GM23338 (cell line): Measurements from ENCODE around the gene PTGIS. TPM values are rescaled to one million over a fixed set of nuclear protein-coding genes. Genes with fewer than 3 reads are reported as not detected.

Experiments
- ATAC-seq: fragments of 200-7000 bp; cut with Tn5 transposase; 3 replicates; pipeline ENCODE4 v1.9.1; 2020
- DNase-seq: peaks from one replicate; pipeline ENCODE4 v3.0.0-alpha.2; 2015; ENCODE audit warnings: low spot score
- H2AFZ ChIP-seq: fragments of 200-600 bp; sonication (generic); 2 replicates; pipeline ENCODE4 v1.8.0; 2016; ENCODE audit warnings: antibody characterized with exemption, mild to moderate bottlenecking, moderate library complexity
- H3F3A ChIP-seq: fragments of 200-600 bp; sonication (generic); replicated peaks from 2 replicates; pipeline ENCODE4 v1.8.0; 2017; ENCODE audit warnings: antibody characterized with exemption, mixed run types, low read depth
- H3K27ac ChIP-seq: fragments of 200-600 bp; sonication (generic); 2 replicates; pipeline ENCODE4 v1.6.1; 2016; ENCODE audit warnings: low read depth
- H3K27me3 ChIP-seq: fragments of 200-600 bp; sonication (generic); 2 replicates; pipeline ENCODE4 v1.8.0; 2016; ENCODE audit warnings: mild to moderate bottlenecking, mixed run types, moderate library complexity; ENCODE audit not compliant: insufficient read depth
- H3K36me3 ChIP-seq: fragments of 200-600 bp; sonication (generic); 2 replicates; pipeline ENCODE4 v1.8.0; 2016; ENCODE audit warnings: mild to moderate bottlenecking; ENCODE audit not compliant: insufficient read depth
- H3K4me1 ChIP-seq: fragments of 200-600 bp; sonication (generic); 2 replicates; pipeline ENCODE4 v1.8.0; 2016; ENCODE audit warnings: mild to moderate bottlenecking, moderate library complexity; ENCODE audit not compliant: insufficient read depth
- H3K4me2 ChIP-seq: fragments of 200-600 bp; sonication (generic); 2 replicates; pipeline ENCODE4 v1.7.1; 2017; ENCODE audit warnings: mixed run types
- H3K4me3 ChIP-seq: fragments of 200-600 bp; sonication (generic); 2 replicates; pipeline ENCODE4 v1.6.1; 2016; ENCODE audit warnings: mixed run types
- H3K79me2 ChIP-seq: fragments of 200-600 bp; sonication (generic); replicated peaks from 2 replicates; pipeline ENCODE4 v1.8.0; 2017; ENCODE audit warnings: mild to moderate bottlenecking; ENCODE audit not compliant: insufficient read depth
- H3K9me2 ChIP-seq: fragments of 200-600 bp; sonication (generic); 2 replicates; pipeline ENCODE4 v1.8.0; 2017; ENCODE audit not compliant: insufficient read depth
- H4K20me1 ChIP-seq: fragments of 200-600 bp; sonication (generic); replicated peaks from 2 replicates; pipeline ENCODE4 v1.8.0; 2017; ENCODE audit warnings: mild to moderate bottlenecking; ENCODE audit not compliant: insufficient read depth
- H3K27ac Mint-ChIP-seq: 2 replicates; pipeline ENCODE4 v1.8.0; 2020; ENCODE audit warnings: inconsistent platforms, mild to moderate bottlenecking, moderate library complexity, mixed read lengths
- H3K27me3 Mint-ChIP-seq: 3 replicates; pipeline ENCODE4 v1.8.0; 2022; ENCODE audit warnings: low read depth, mild to moderate bottlenecking, moderate library complexity, mixed read lengths, inconsistent platforms; ENCODE audit not compliant: insufficient read depth, poor library complexity
- H3K36me3 Mint-ChIP-seq: 3 replicates; pipeline ENCODE4 v1.8.0; 2021; ENCODE audit warnings: low read depth, mild to moderate bottlenecking, inconsistent platforms, moderate library complexity, mixed read lengths
- H3K4me1 Mint-ChIP-seq: 3 replicates; pipeline ENCODE4 v1.8.0; 2020; ENCODE audit warnings: mild to moderate bottlenecking, inconsistent platforms, mixed read lengths
- H3K4me3 Mint-ChIP-seq: 3 replicates; pipeline ENCODE4 v1.8.0; 2021; ENCODE audit warnings: moderate library complexity, mild to moderate bottlenecking, inconsistent platforms, mixed read lengths
- H3K9me3 Mint-ChIP-seq: 3 replicates; pipeline ENCODE4 v1.8.0; 2020; ENCODE audit warnings: moderate library complexity, mild to moderate bottlenecking, inconsistent platforms, mixed read lengths
- CREB1 ChIP-seq: fragments of 250-450 bp; sonication (Bioruptor Pico); IDR thresholded peaks from 2 replicates; pipeline ENCODE4 v1.5.0; 2020; ENCODE audit warnings: low read depth, mild to moderate bottlenecking, moderate library complexity
- EZH2 ChIP-seq: fragments of 200-600 bp; sonication (generic); IDR thresholded peaks from one replicate; pipeline ENCODE4 v1.8.0; 2017; ENCODE audit warnings: antibody characterized with exemption, mild to moderate bottlenecking, low read depth; ENCODE audit not compliant: unreplicated experiment
- EZH2phosphoT487 ChIP-seq: fragments of 200-600 bp; sonication (generic); IDR thresholded peaks from one replicate; pipeline ENCODE4 v1.8.1; 2018; ENCODE audit warnings: antibody characterized with exemption; ENCODE audit not compliant: unreplicated experiment
- JUNB ChIP-seq: IDR thresholded peaks from one replicate; pipeline ENCODE4 v1.6.1; 2016; ENCODE audit warnings: antibody characterized with exemption; ENCODE audit not compliant: unreplicated experiment
- NANOG ChIP-seq: IDR thresholded peaks from 2 replicates; pipeline ENCODE4 v1.6.1; 2016; ENCODE audit warnings: antibody characterized with exemption, borderline replicate concordance
- POLR2AphosphoS5 ChIP-seq: IDR thresholded peaks from 2 replicates; pipeline ENCODE4 v1.6.1; 2016; ENCODE audit warnings: antibody characterized with exemption, low read depth
- STAT1 ChIP-seq: IDR thresholded peaks from one replicate; pipeline ENCODE4 v1.6.1; 2016; ENCODE audit warnings: antibody characterized with exemption; ENCODE audit not compliant: unreplicated experiment
- ZNF114 ChIP-seq: fragments of 250-450 bp; sonication (Bioruptor Pico); IDR thresholded peaks from 2 replicates; pipeline ENCODE4 v1.5.0; 2020; ENCODE audit warnings: mild to moderate bottlenecking, moderate library complexity
- ZNF331 ChIP-seq: fragments of 250-450 bp; sonication (Bioruptor Pico); IDR thresholded peaks from 2 replicates; pipeline ENCODE4 v1.5.0; 2020; ENCODE audit warnings: low read depth, mild to moderate bottlenecking, moderate library complexity
- polyA plus RNA-seq: library from polyadenylated mRNA; unstranded; fragments of >200 nt; fragmentation: Nextera tagmentation; extraction: Ambion mirVana; gene quantifications from 2 replicates; pipeline ENCODE4 v1.2.1, GENCODE V29; 2016
- total RNA-seq: library from RNA; depleted of rRNA; stranded (reverse); fragments of >200 nt; shearing (Covaris generic); gene quantifications from 2 replicates; pipeline ENCODE4 v1.2.3, GENCODE V29; 2014
- TF ChIP-seq, protein P1 (sequence below): fragments of 250-450 bp; sonication (Bioruptor Pico); IDR thresholded peaks from 2 replicates; pipeline ENCODE4 v1.5.0; 2020; ENCODE audit warnings: mild to moderate bottlenecking, moderate library complexity
- TF ChIP-seq, protein P2 (sequence below): IDR thresholded peaks from one replicate; pipeline ENCODE4 v1.6.1; 2018; ENCODE audit warnings: antibody characterized with exemption; ENCODE audit not compliant: unreplicated experiment
- TF ChIP-seq, protein P3 (sequence below): IDR thresholded peaks from 2 replicates; pipeline ENCODE4 v1.6.1; 2016; ENCODE audit warnings: antibody characterized with exemption
- TF ChIP-seq, protein P4 (sequence below), 2 experiments: fragments of 200-600 bp in 1 of 2; sonication (generic) in 1 of 2; conservative IDR thresholded peaks; 2 replicates each; pipeline versions ENCODE4 v1.5.1 to v1.6.1; 2016 to 2017; ENCODE audit warnings: antibody characterized with exemption in 2 of 2, low read depth in 2 of 2, mild to moderate bottlenecking in 2 of 2, moderate library complexity in 1 of 2

Gene PTGIS
- total and polyA plus RNA-seq, 2 experiments from 2014 or later, result 6.6 to 28.7 TPM

DNA sequence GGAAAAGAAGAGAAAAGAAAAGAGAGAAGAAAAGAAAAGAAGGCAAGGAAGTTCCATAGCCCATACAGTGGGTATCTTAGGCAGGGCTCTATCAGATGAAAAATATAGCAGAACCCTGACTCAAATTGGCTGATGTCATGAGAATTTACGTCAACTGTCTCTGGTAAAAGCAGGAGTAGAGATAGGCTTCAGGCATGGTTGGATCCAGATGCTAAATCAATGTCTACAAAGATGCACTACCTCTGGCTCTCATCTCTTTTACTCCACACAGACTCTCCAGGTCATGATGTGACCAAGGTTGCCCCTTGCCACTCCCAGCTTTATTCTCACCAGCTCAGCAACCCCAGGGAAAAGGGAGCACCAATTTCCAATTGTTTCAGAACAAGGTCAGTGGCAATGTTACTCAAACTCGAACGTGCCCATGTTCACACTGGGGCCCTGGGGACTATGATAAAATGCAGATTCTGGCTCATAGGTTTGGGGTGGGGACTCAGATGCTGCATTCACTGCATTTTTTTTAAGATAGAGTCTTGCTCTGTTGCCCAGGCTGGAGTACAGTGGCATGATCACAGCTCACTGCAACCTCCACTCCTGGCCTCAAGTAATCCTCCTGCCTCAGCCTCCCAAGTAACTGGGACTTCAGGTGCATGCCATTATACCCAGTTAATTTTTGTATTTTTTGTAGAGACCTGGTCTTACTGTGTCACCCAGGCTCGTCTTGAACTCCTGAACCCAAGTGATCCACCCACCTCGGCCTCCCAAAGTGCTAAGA lies 33.4 kb upstream of the PTGIS start:
- H3K4me3 ChIP-seq, result no peak overlapping the region
- no peak overlapping the region for H2AFZ ChIP-seq
- Mint-ChIP-seq H3K9me3 (no peaks in the 10 kb centered on the region), H3K27me3 (peaks cover 6% of the 10 kb centered on the region), H3K27ac (no peak overlapping the region), H3K4me3 (no peak overlapping the region), H3K4me1 (no peaks in the 10 kb centered on the region), H3K36me3 (no peaks in the 10 kb centered on the region)
- no peaks in the 10 kb centered on the region for H3K79me2 ChIP-seq
- DNase-seq (no peak), ATAC-seq (no peak)
- no peak overlapping the region for H3K27ac ChIP-seq
- TF ChIP-seq EZH2 (no peak), CREB1 (CRISPR knock-in tag) (no peak), EZH2phosphoT487 (no peak), ZNF114 (no peak), STAT1 (no peak), POLR2AphosphoS5 (no peak), NANOG (no peak), JUNB (no peak), ZNF331 (CRISPR knock-in tag) (no peak)
- TF ChIP-seq, protein P1, sequence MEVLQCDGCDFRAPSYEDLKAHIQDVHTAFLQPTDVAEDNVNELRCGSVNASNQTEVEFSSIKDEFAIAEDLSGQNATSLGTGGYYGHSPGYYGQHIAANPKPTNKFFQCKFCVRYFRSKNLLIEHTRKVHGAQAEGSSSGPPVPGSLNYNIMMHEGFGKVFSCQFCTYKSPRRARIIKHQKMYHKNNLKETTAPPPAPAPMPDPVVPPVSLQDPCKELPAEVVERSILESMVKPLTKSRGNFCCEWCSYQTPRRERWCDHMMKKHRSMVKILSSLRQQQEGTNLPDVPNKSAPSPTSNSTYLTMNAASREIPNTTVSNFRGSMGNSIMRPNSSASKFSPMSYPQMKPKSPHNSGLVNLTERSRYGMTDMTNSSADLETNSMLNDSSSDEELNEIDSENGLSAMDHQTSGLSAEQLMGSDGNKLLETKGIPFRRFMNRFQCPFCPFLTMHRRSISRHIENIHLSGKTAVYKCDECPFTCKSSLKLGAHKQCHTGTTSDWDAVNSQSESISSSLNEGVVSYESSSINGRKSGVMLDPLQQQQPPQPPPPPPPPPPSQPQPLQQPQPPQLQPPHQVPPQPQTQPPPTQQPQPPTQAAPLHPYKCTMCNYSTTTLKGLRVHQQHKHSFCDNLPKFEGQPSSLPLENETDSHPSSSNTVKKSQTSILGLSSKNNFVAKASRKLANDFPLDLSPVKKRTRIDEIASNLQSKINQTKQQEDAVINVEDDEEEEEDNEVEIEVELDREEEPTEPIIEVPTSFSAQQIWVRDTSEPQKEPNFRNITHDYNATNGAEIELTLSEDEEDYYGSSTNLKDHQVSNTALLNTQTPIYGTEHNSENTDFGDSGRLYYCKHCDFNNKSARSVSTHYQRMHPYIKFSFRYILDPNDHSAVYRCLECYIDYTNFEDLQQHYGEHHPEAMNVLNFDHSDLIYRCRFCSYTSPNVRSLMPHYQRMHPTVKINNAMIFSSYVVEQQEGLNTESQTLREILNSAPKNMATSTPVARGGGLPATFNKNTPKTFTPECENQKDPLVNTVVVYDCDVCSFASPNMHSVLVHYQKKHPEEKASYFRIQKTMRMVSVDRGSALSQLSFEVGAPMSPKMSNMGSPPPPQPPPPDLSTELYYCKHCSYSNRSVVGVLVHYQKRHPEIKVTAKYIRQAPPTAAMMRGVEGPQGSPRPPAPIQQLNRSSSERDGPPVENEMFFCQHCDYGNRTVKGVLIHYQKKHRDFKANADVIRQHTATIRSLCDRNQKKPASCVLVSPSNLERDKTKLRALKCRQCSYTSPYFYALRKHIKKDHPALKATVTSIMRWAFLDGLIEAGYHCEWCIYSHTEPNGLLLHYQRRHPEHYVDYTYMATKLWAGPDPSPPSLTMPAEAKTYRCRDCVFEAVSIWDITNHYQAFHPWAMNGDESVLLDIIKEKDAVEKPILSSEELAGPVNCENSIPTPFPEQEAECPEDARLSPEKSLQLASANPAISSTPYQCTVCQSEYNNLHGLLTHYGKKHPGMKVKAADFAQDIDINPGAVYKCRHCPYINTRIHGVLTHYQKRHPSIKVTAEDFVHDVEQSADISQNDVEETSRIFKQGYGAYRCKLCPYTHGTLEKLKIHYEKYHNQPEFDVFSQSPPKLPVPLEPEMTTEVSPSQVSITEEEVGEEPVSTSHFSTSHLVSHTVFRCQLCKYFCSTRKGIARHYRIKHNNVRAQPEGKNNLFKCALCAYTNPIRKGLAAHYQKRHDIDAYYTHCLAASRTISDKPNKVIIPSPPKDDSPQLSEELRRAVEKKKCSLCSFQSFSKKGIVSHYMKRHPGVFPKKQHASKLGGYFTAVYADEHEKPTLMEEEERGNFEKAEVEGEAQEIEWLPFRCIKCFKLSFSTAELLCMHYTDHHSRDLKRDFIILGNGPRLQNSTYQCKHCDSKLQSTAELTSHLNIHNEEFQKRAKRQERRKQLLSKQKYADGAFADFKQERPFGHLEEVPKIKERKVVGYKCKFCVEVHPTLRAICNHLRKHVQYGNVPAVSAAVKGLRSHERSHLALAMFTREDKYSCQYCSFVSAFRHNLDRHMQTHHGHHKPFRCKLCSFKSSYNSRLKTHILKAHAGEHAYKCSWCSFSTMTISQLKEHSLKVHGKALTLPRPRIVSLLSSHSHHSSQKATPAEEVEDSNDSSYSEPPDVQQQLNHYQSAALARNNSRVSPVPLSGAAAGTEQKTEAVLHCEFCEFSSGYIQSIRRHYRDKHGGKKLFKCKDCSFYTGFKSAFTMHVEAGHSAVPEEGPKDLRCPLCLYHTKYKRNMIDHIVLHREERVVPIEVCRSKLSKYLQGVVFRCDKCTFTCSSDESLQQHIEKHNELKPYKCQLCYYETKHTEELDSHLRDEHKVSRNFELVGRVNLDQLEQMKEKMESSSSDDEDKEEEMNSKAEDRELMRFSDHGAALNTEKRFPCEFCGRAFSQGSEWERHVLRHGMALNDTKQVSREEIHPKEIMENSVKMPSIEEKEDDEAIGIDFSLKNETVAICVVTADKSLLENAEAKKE (CRISPR knock-in tag), result no peak
- TF ChIP-seq, protein P2, sequence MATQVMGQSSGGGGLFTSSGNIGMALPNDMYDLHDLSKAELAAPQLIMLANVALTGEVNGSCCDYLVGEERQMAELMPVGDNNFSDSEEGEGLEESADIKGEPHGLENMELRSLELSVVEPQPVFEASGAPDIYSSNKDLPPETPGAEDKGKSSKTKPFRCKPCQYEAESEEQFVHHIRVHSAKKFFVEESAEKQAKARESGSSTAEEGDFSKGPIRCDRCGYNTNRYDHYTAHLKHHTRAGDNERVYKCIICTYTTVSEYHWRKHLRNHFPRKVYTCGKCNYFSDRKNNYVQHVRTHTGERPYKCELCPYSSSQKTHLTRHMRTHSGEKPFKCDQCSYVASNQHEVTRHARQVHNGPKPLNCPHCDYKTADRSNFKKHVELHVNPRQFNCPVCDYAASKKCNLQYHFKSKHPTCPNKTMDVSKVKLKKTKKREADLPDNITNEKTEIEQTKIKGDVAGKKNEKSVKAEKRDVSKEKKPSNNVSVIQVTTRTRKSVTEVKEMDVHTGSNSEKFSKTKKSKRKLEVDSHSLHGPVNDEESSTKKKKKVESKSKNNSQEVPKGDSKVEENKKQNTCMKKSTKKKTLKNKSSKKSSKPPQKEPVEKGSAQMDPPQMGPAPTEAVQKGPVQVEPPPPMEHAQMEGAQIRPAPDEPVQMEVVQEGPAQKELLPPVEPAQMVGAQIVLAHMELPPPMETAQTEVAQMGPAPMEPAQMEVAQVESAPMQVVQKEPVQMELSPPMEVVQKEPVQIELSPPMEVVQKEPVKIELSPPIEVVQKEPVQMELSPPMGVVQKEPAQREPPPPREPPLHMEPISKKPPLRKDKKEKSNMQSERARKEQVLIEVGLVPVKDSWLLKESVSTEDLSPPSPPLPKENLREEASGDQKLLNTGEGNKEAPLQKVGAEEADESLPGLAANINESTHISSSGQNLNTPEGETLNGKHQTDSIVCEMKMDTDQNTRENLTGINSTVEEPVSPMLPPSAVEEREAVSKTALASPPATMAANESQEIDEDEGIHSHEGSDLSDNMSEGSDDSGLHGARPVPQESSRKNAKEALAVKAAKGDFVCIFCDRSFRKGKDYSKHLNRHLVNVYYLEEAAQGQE, result no peak
- TF ChIP-seq, protein P3, sequence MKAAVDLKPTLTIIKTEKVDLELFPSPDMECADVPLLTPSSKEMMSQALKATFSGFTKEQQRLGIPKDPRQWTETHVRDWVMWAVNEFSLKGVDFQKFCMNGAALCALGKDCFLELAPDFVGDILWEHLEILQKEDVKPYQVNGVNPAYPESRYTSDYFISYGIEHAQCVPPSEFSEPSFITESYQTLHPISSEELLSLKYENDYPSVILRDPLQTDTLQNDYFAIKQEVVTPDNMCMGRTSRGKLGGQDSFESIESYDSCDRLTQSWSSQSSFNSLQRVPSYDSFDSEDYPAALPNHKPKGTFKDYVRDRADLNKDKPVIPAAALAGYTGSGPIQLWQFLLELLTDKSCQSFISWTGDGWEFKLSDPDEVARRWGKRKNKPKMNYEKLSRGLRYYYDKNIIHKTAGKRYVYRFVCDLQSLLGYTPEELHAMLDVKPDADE, result no peak
- TF ChIP-seq, protein P4, sequence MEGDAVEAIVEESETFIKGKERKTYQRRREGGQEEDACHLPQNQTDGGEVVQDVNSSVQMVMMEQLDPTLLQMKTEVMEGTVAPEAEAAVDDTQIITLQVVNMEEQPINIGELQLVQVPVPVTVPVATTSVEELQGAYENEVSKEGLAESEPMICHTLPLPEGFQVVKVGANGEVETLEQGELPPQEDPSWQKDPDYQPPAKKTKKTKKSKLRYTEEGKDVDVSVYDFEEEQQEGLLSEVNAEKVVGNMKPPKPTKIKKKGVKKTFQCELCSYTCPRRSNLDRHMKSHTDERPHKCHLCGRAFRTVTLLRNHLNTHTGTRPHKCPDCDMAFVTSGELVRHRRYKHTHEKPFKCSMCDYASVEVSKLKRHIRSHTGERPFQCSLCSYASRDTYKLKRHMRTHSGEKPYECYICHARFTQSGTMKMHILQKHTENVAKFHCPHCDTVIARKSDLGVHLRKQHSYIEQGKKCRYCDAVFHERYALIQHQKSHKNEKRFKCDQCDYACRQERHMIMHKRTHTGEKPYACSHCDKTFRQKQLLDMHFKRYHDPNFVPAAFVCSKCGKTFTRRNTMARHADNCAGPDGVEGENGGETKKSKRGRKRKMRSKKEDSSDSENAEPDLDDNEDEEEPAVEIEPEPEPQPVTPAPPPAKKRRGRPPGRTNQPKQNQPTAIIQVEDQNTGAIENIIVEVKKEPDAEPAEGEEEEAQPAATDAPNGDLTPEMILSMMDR (conservative IDR thresholded peaks at IDR 0.05; ENCODE audit: low read depth in 2 of 2), result no peak
- no peaks in the 10 kb centered on the region for H3K36me3 ChIP-seq
- H3K4me2 ChIP-seq, result no peak overlapping the region
- no peaks in the 10 kb centered on the region for H3K27me3 ChIP-seq
- no peaks in the 10 kb centered on the region for H4K20me1 ChIP-seq
- H3K9me2 ChIP-seq, result no peaks in the 10 kb centered on the region
- no peaks in the 10 kb centered on the region for H3K4me1 ChIP-seq
- no peaks in the 10 kb centered on the region for H3F3A ChIP-seq
